GM10266 (cell line): ENCODE data around the gene CMTM8.

Source experiments
- DNase-seq: peaks from one replicate; pipeline ENCODE4 v3.0.0; 2012; ENCODE audit errors: extremely low spot score
- TF ChIP-seq, protein P1 (sequence below): IDR thresholded peaks from 2 replicates; pipeline ENCODE4 v1.5.1; 2012; ENCODE audit warnings: mild to moderate bottlenecking, low read depth; ENCODE audit not compliant: control insufficient read depth, insufficient read depth; ENCODE audit errors: missing control alignments

CMTM8 gene

DNA sequence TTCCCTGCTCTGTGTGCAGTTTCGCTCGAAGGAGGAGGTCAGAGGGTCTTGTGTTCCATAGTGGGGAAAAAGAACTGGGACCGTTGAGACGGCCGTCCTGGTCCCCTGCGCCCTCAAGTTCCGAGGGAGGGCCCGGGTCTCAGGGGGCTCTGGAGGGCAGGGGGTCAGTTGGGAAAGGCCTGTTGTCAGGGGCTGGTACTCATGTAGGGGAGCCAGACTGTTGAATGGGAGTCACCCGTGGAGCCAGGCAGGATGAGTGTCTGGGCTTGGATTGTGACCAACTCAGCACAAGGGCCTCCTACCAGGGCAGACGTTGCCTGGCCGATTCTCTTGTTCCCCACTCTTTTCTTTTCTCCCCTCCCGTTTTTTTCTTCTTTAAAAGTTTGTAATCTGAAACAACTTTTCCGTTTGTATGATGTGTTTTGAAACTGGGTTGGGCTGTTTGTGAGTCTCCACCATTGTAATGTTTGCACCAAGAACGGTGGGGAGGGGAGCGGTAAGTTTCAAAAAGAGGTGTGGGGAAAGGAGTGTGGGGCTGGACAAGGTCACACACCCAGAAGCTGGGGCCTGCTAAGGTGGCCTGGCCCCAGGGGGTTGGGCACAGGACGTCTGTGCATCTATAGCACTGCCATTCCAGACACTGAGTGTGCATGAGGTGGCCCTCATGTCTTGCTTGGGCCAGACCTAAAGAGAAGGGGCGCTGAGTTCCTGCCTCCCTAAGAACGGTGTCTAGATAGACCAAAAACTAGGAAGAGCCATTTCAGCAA lies 154.2 kb downstream of the CMTM8 start:
- DNase-seq: peak; percentile 32
- TF ChIP-seq, protein P1, sequence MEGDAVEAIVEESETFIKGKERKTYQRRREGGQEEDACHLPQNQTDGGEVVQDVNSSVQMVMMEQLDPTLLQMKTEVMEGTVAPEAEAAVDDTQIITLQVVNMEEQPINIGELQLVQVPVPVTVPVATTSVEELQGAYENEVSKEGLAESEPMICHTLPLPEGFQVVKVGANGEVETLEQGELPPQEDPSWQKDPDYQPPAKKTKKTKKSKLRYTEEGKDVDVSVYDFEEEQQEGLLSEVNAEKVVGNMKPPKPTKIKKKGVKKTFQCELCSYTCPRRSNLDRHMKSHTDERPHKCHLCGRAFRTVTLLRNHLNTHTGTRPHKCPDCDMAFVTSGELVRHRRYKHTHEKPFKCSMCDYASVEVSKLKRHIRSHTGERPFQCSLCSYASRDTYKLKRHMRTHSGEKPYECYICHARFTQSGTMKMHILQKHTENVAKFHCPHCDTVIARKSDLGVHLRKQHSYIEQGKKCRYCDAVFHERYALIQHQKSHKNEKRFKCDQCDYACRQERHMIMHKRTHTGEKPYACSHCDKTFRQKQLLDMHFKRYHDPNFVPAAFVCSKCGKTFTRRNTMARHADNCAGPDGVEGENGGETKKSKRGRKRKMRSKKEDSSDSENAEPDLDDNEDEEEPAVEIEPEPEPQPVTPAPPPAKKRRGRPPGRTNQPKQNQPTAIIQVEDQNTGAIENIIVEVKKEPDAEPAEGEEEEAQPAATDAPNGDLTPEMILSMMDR: no peak

GRCh38 chr3:32395496-32395895 lies 157.0 kb downstream of the CMTM8 start:
- no peak for DNase-seq
- TF ChIP-seq, protein P1: no peak

GRCh38 chr3:32397941-32398340 lies 159.5 kb downstream of the CMTM8 start:
- no peak for DNase-seq
- TF ChIP-seq, protein P1: no peak

DNA sequence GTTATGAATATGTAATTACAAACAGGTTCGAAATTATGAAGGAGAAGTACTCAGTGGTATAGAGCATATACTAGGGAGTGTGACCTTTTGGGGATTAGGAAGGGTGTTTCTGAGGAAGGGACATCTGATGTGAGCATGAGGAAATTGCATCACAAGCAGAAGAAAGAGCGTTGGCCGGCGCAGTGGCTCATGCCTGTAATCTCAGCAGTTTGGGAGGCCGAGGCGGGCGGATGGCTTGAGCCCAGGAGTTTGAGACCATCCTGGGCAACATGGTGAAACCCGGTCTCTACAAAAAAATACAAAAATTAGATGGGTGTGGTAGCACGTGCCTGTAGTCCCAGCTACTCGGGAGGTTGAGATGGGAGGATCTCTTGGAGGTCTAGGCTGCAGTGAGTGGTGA lies 160.1 kb downstream of the CMTM8 start:
- DNase-seq: no peak
- TF ChIP-seq, protein P1: no peak

DNA sequence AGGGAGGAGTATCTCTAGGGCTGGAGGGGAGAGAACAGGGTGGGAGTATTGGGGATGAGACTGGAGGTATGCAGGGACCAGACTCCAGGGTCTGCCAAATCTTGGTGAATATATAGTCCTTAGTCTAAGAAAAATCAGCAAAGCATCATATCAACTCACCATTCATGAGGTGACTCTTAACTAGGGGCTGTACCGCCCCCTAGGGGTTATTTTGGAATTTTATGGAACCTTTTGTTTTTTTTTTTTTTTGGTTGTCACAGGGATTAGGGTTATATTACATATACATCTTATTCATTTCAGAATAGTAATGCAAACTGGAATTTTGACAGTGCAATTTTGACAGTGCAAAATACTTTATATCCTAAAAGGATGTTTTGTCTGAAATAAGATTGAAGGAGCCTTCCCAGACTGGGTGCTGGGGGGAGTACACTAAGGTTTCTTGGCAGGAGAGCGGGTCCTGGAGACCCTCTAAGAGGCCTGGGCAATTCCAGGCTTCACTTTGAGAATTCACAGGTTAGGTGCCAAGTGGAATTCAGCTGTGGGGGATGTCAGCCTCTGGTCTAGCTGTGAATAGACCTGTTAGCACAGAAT lies 160.6 kb downstream of the CMTM8 start:
- TF ChIP-seq, protein P1: peak; percentile 34
- DNase-seq: peak; percentile 64

GRCh38 chr3:32401126-32401525 lies 162.6 kb downstream of the CMTM8 start:
- DNase-seq: no peak
- TF ChIP-seq, protein P1: no peak

GRCh38 chr3:32401556-32402081 lies 163.1 kb downstream of the CMTM8 start:
- peak; percentile 64 for DNase-seq

More at GRCh38 chr3:32401556-32402081, 163.1 kb downstream of the CMTM8 start:
- TF ChIP-seq, protein P1: no peak
